Keratinocyte (primary cell): Measurements from ENCODE around the gene EZH2. TPM values are rescaled to one million over a fixed set of nuclear protein-coding genes. Genes with fewer than 3 reads are reported as not detected.

Experiments used
- DNase-seq: peaks from one replicate; pipeline ENCODE4 v3.0.0-alpha.2; 2011; ENCODE audit warnings: low read depth, missing footprints, low spot score
- FAIRE-seq: peaks from 2 replicates; lab custom pipeline; 2011; peaks lifted over from hg19 to GRCh38; lab: Jason Lieb, UNC
- H2AFZ ChIP-seq: 2 replicates; pipeline ENCODE4 v1.6.0; 2012; ENCODE audit warnings: low read length, control low read depth, inconsistent platforms; ENCODE audit not compliant: control insufficient read depth
- H3K27ac ChIP-seq: 2 replicates; pipeline ENCODE4 v1.5.1; 2011; ENCODE audit warnings: low read length; ENCODE audit not compliant: control insufficient read depth, insufficient read depth
- H3K27me3 ChIP-seq: 3 replicates; pipeline ENCODE4 v1.6.0; 2011; ENCODE audit warnings: low read length; ENCODE audit not compliant: control insufficient read depth, insufficient read depth; ENCODE audit errors: extremely low read depth
- H3K36me3 ChIP-seq, 2 experiments: 2 replicates in 1 of 2; 3 replicates in 1 of 2; pipeline ENCODE4 v1.5.1; 2011; ENCODE audit warnings: low read length in 2 of 2, mild to moderate bottlenecking in 1 of 2; ENCODE audit not compliant: control insufficient read depth in 2 of 2, insufficient read depth in 2 of 2; ENCODE audit errors: extremely low read depth in 1 of 2
- H3K4me1 ChIP-seq: 3 replicates; pipeline ENCODE4 v1.5.1; 2011; ENCODE audit warnings: low read length; ENCODE audit not compliant: control insufficient read depth, insufficient read depth; ENCODE audit errors: extremely low read depth
- H3K4me2 ChIP-seq: 3 replicates; pipeline ENCODE4 v1.6.0; 2011; ENCODE audit warnings: low read depth, low read length; ENCODE audit not compliant: control insufficient read depth, insufficient read depth; ENCODE audit errors: extremely low read depth
- H3K4me3 ChIP-seq, 3 experiments: fragments of 200-600 bp in 1 of 3; sonication (generic) in 1 of 3; 2 replicates in 2 of 3; 3 replicates in 1 of 3; pipeline ENCODE4 v1.5.1; 2011 to 2016; ENCODE audit warnings: low read length in 3 of 3, mild to moderate bottlenecking in 3 of 3, control low read depth in 2 of 3, inconsistent platforms in 1 of 3, low read depth in 1 of 3, mixed read lengths in 1 of 3, mixed run types in 1 of 3, moderate library complexity in 1 of 3; ENCODE audit not compliant: control insufficient read depth in 2 of 3, insufficient read depth in 2 of 3; ENCODE audit errors: extremely low read depth in 1 of 3
- H3K79me2 ChIP-seq: 2 replicates; pipeline ENCODE4 v1.6.0; 2012; ENCODE audit warnings: low read length; ENCODE audit not compliant: control insufficient read depth, insufficient read depth
- H3K9ac ChIP-seq: 3 replicates; pipeline ENCODE4 v1.6.0; 2011; ENCODE audit warnings: low read length; ENCODE audit not compliant: control insufficient read depth, insufficient read depth; ENCODE audit errors: extremely low read depth
- H3K9me1 ChIP-seq: 3 replicates; pipeline ENCODE4 v1.6.0; 2011; ENCODE audit warnings: low read length; ENCODE audit not compliant: control insufficient read depth, insufficient read depth; ENCODE audit errors: extremely low read depth
- H3K9me3 ChIP-seq: 2 replicates; pipeline ENCODE4 v1.5.1; 2012; ENCODE audit warnings: low read depth, low read length; ENCODE audit not compliant: control insufficient read depth
- H4K20me1 ChIP-seq: 3 replicates; pipeline ENCODE4 v1.6.0; 2011; ENCODE audit warnings: low read length; ENCODE audit not compliant: control insufficient read depth, insufficient read depth; ENCODE audit errors: extremely low read depth
- EZH2 ChIP-seq: IDR thresholded peaks from one replicate; pipeline ENCODE4 v1.6.1; 2012; ENCODE audit warnings: inconsistent platforms, mild to moderate bottlenecking, low read length, moderate library complexity
- dilution Hi-C: fragments of 300-500 bp; cut with MboI; formaldehyde crosslinking; loops from one replicate; pipeline ENCODE4 v1.7.0; 2020; ENCODE audit warnings: low sequenced_read_pairs; ENCODE audit not compliant: extremely low pct_ligation_motif_present
- polyA plus RNA-seq, 5 experiments: library from polyadenylated mRNA; depleted of rRNA in 3 of 5; stranded (reverse) in 3 of 5; stranded (forward) in 1 of 5; unstranded in 1 of 5; fragments of >200 nt; gene quantifications; 1 replicate in 1 of 5; 2 replicates in 3 of 5; 3 replicates in 1 of 5; pipeline versions ENCODE4 v1.2.1 to v1.2.3, GENCODE V29; 2011 to 2012; ENCODE audit warnings: missing spikeins in 2 of 5, low read depth in 1 of 5, low replicate concordance in 1 of 5
- TF ChIP-seq, protein P1 (sequence below), 3 experiments: IDR thresholded peaks in 1 of 3; conservative IDR thresholded peaks in 1 of 3; optimal IDR thresholded peaks in 1 of 3; 2 replicates in 2 of 3; 3 replicates in 1 of 3; pipeline versions ENCODE3 to v1.5.1; 2011; ENCODE audit warnings: low read length in 3 of 3, mild to moderate bottlenecking in 3 of 3, moderate library complexity in 2 of 3, control low read depth in 1 of 3, inconsistent platforms in 1 of 3; ENCODE audit not compliant: insufficient read depth in 2 of 3; ENCODE audit errors: extremely low read depth in 1 of 3

Gene EZH2
- polyA plus RNA-seq, 1 donor (not counting 4 experiments of a cell fraction or from before 2014, with no cell fraction given), result 16.0 TPM

DNA sequence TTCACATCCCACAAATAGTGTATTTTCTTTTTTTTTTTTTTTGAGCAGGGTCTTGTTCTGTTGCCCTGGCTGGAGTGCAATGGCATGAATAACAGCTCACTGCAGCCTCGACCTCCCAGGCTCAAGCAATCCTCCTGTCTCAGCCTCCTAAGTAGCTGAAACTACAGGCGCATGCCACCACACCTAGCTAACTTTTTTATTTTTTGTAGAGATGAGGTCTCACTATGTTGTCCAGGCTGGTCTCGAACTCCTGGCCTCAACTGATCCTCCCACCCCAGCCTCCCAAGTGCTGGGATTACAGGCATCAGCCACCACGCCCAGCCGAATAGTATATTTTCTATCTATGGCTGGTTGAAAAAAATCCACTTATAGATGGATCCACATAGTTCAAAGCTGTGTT lies 12.5 kb downstream of the EZH2 start:
- no peaks in the 10 kb centered on the region for H3K9me1 ChIP-seq
- no peak overlapping the region for H3K27ac ChIP-seq
- H3K9me3 ChIP-seq, result no peaks in the 10 kb centered on the region
- no peaks in the 10 kb centered on the region for H3K27me3 ChIP-seq
- H3K4me3 ChIP-seq, result no peak overlapping the region
- no peak for TF ChIP-seq EZH2
- TF ChIP-seq, protein P1, sequence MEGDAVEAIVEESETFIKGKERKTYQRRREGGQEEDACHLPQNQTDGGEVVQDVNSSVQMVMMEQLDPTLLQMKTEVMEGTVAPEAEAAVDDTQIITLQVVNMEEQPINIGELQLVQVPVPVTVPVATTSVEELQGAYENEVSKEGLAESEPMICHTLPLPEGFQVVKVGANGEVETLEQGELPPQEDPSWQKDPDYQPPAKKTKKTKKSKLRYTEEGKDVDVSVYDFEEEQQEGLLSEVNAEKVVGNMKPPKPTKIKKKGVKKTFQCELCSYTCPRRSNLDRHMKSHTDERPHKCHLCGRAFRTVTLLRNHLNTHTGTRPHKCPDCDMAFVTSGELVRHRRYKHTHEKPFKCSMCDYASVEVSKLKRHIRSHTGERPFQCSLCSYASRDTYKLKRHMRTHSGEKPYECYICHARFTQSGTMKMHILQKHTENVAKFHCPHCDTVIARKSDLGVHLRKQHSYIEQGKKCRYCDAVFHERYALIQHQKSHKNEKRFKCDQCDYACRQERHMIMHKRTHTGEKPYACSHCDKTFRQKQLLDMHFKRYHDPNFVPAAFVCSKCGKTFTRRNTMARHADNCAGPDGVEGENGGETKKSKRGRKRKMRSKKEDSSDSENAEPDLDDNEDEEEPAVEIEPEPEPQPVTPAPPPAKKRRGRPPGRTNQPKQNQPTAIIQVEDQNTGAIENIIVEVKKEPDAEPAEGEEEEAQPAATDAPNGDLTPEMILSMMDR (optimal IDR thresholded peaks at IDR 0.05 in 1 of 3, IDR thresholded peaks at IDR 0.05 in 1 of 3, conservative IDR thresholded peaks at IDR 0.05 in 1 of 3; ENCODE audit: extremely low read depth in 1 of 3, insufficient read depth in 2 of 3, low read length in 3 of 3), result no peak
- no peak for FAIRE-seq
- dilution Hi-C loops, result no loop called here
- no peak overlapping the region for H3K9ac ChIP-seq
- no peak for DNase-seq
- no peak overlapping the region for H2AFZ ChIP-seq
- H3K4me2 ChIP-seq, result no peak overlapping the region
- H4K20me1 ChIP-seq, result no peaks in the 10 kb centered on the region
- no peaks in the 10 kb centered on the region for H3K36me3 ChIP-seq
- peaks cover 82% of the 10 kb centered on the region for H3K79me2 ChIP-seq
- no peaks in the 10 kb centered on the region for H3K4me1 ChIP-seq

DNA sequence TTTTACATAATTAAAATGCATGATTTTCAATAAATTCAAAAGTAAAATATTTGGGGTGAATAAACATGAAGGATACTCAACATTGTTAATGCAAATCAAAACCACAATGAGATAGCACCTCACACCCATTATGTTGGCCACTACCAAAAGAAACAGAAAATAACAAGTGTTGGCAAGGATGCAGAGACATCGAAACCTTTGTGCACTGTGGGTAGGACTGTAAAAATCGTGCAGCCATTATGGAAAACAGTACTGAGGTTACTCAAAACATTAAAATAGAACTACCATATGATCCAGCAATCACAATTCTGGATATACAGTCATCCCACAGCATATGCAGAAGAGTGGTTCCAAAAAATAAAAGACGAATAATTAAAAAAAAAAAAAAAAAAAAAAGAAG lies 13.1 kb downstream of the EZH2 start:
- TF ChIP-seq, protein P1 (optimal IDR thresholded peaks at IDR 0.05 in 1 of 3, IDR thresholded peaks at IDR 0.05 in 1 of 3, conservative IDR thresholded peaks at IDR 0.05 in 1 of 3; ENCODE audit: extremely low read depth in 1 of 3, insufficient read depth in 2 of 3, low read length in 3 of 3), result no peak
- TF ChIP-seq EZH2, result no peak
- H3K27ac ChIP-seq, result no peak overlapping the region
- H3K4me3 ChIP-seq, result no peak overlapping the region
- H3K36me3 ChIP-seq, result no peaks in the 10 kb centered on the region
- H3K79me2 ChIP-seq, result peaks cover 80% of the 10 kb centered on the region
- H3K9me3 ChIP-seq, result no peaks in the 10 kb centered on the region
- dilution Hi-C loops, result no loop called here
- H3K4me1 ChIP-seq, result no peaks in the 10 kb centered on the region
- H2AFZ ChIP-seq, result no peak overlapping the region
- no peaks in the 10 kb centered on the region for H3K9me1 ChIP-seq
- H3K9ac ChIP-seq, result no peak overlapping the region
- DNase-seq (no peak), FAIRE-seq (no peak)
- no peaks in the 10 kb centered on the region for H3K27me3 ChIP-seq
- H3K4me2 ChIP-seq, result no peak overlapping the region
- H4K20me1 ChIP-seq, result no peaks in the 10 kb centered on the region
